Measurements from ENCODE around the gene MCM10.
"Not testable (repeated sequence)": the region's sequence is repeated elsewhere in the genome, so short reads cannot be mapped to it uniquely, and the experiment has no call there.

MCM10 gene

DNA sequence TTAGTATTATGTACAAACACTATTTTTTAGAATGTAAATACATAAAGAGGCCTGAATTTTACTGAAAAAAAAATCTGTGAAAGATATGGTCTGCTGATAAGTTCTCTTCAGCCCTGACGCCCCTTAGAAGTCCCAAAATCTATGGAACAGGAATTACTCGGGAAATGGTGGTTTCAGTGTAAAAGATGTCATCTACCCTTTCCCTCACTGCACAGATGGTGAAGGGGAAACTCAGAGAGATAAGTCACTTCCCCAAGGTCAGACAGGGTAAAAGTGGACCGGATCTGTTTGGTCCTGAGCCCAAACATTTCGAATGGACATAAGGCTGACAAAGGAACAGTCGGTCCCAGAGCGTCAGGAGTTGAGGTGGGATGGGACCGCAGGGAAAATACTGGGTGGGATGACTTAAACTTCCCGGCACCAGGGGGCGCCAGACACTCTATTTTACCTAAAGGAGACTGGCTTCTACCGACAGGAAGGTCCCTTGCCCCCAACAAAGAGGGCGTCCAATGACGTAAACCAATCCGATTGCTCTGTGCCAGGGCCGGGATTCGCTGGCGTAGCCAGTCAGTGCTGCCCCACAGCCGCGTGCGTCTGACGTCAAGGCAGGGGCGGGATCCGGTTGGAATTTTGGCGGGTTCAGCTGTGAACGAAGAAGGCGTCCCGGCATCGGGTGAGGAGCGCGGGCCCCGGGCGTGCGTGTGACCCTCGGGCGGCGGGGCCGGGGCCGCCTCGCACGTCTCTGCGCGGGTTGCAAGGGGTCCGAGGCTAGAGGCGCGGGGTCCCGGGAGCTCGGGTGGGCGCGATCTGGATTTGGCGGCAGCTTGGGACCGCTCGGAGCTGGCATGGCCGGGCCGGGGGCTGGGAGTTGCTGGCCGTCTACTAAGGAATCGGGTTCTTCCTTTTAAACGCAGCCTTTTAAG, at the start of gene MCM10:
MCM10 (plus strand) TSS at position 625 of the 923 bp plus-strand sequence. CDS start 2,645 bp downstream, outside the sequence.
- DNase-seq (ENCODE audit: low spot score), result peak; percentile 99

DNA sequence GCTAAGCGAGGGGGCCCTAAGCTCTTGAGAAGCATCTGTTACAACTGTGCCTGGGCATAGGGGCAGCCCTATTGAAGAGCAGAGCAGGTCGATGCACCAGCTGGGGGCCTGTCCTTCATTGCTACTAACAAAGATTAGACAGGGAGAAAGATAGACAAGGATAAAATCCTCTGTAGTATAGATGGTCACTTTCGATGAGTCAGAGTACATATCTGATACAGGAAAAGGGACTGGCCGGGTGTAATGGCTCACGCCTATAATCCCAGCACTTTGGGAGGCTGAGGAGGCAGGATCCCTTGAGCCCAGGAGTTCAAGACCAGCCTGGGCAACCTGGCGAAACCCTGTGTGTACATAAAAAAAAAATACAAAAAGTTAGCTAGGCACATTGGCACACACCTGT, 47.8 kb upstream of the MCM10 start:
- no peak for DNase-seq (ENCODE audit: low spot score)

DNA sequence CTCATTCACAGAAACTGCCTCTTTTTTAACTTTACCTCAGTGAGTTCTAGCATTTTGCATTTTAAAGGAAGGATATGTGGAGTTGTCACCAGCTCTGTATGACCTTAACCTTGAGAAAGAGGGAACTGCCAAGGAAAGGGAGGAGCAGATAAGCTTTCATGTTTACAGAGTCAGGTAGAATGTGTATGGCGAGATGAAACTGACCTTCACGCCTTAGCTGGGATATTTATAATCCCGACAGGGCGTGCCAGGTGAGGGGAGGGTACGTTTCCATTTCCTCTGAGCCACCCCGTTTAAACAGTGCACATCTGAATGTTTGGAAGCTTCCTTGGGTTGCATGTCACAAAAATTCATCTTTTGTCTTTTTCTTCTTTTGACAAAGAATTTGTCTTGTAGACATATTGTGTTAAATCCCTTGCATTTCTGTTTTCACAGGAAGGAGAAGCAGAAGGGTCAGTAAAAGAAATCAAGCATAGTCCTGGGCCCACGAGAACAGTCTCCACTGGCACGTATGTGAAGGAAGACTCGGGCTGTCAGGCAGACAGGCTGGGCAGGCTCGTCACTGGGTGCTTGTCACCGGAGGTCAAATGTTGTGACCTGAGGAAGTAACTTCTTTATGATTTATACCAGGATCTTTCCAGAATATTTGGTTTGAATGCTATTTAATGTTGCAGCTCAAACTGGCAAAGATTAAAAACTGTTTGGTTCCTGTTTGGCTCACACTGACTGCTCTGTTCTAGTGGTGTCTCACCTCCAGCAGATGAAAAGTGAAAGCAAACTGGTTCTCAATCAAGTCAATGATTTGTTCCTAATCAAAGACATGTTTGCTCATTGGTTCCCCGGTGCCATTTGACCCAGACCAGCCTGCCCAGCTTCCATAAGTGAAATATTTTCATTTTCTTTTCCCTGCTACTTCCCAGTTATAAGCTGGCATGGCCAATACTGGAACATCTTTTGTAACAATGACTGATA, 45.2 kb upstream of the MCM10 start:
- DNase-seq (ENCODE audit: low spot score), result no peak

DNA sequence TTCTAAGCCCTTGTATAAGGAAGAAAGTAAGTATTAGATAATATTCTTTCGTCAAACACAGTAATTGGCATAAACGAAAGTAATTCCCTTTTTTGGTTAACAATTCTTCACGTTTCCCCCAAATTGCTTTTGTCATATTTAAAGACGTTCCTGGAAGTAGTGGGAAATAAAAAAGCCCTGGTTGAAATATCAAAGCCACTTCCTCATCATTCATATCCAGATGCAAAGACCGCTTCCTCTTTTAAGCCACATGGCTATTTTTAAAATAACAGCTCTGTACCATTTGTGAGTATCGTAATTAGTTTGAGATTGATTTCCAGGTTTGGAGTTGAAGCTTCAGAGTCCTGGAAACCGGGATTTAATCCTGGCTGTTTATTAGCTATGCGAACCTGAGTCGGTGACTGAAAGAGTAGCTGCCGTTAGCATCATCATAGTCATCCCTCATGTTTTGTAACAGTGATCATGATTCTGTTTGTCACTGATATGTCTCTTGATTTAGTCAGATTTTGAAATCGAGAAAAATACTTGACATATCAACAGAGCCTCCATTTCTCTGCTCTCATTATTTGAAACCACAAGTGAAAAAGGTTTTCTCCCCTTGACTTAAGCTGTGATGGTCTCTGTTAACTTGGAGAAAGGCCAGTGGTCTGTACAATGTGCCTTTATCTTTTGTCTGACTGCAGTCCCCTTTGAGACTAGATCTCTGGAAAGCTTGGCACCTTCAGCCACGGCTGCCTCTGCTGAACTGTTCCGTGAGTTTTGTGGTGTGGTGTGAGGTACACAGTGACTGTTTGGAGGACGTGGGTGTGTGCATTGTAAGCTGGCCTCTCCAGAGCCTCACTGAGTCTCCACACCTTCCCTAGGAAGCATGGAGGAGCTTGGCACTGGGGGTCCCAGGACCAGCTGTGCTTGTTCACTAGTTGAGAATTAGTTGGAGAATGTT, 43.2 kb upstream of the MCM10 start:
- no peak for DNase-seq (ENCODE audit: low spot score)

DNA sequence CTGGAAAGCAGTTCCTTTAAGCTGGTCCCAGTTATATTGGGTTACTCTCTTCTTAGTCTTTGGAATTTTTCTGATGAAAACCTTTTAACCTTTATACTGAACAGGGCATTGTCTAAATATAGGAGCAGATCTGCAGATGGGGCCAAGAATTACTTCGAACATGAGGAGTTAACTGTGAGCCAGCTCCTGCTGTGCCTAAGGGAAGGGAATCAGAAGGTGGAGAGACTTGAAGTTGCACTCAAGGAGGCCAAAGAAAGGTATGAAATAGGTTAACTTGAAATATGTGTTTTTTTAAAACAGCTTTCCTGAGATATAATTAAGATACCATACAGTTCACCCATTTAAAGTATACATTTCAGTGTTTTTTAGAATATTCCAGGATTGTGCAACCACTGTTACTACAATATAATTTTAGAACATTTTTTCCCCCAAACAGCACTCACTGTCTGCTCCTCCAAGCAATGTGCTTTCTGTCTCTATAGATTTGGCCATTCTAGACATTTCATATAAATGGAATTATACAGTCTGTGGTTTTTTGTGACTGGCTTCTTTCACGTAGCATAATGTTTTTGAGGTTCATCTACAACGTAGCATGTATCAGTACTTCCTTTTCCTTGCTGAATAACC, 42.5 kb upstream of the MCM10 start:
- no peak for DNase-seq (ENCODE audit: low spot score)

DNA sequence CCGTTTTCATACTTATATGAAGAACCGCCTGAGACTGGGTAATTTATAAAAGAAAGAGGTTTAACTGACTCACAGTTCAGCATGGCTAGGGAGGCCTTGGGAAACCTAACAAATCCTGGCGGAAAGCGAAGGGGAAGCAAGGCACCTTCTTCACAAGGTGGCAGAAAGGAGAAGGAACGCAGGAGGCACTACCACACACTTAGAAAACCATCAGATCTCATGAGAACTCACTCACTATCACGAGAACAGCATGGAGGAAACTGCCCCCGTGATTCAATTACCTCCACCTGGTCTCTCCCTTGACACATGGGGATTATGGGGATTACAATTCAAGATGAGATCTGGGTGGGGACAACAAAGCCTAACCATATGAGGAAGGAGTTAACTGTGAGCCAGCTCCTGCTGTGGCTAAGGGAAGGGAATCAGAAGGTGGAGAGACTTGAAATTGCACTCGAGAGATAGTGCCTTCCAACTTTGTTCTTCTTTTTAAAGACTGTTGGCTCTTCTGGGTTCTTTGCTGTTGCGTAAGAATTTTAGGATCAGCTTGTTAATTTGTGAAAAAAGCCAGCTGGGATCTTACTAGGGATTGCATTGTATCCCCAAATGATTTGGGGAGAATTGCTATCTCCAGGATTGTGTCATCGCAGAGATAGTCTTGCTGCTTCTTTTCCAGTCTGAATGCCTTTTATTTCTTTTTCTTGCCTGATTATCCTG, 40.4 kb upstream of the MCM10 start:
- DNase-seq (ENCODE audit: low spot score), result no peak

DNA sequence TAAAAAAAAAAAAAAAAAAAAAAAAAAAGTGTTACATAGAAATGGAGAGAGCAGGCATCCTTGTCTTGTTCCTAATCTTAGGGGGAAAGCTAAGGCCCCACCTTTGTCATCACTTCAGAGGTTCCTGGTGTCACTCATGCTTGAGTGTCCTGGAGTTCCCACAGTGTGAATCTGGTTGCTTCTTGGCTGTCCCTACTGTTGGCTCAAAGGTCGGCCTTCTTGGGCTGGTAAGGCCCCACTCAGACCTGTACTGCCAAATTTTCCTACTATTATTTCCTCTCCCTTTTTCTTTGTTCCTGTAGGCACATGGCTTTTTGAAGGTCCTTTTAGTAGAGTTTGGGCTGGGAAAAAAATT, 39.9 kb upstream of the MCM10 start:
- DNase-seq (ENCODE audit: low spot score), result no peak

DNA sequence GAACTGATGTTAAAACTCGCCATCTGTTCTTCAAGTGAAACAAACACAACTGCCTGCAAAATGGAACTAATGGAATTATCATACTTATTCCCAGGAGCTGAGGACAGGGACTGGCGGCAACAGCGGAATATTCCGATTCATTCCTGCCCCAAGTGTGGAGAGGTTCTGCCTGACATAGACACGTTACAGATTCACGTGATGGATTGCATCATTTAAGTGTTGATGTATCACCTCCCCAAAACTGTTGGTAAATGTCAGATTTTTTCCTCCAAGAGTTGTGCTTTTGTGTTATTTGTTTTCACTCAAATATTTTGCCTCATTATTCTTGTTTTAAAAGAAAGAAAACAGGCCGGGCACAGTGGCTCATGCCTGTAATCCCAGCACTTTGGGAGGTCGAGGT, 24.7 kb upstream of the MCM10 start:
- no peak for DNase-seq (ENCODE audit: low spot score)

DNA sequence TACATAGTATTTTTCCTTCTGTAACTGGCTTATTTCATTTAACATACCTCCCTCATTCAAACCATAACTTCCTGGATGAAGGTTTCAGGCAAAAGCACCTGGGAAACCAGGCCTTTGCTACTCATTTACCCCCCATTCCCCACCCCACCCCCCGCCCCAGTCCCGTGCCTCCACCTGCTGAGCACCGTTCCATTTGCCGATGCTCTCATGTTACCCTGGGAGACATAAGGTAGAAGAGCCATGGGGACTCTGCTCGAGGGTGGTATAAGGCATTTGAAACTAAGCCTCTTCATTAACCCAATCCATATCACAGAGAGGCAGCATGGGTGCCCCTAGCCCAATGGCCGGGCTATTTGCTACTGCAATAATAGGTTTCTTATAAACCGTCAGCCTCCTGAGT, 22.2 kb upstream of the MCM10 start:
- DNase-seq (ENCODE audit: low spot score), result no peak

DNA sequence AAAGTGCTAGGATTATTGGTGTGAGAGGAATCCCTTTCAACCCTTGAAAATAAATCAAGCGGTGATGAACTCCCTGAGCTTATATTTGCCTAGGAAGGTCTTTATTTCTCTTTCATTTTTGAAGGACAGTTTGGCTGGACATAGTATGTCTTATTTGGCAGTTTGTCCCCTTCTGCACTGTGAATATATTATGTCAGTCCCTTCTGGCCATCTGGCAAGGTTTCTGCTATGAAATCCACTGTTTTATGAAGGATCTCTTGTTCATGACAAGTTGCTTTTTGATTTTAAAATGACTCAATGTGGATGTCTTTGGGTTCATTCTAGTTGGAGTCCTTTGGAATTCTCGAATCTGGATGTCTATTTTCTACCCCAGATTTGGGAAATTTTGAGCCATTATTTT, 21.7 kb upstream of the MCM10 start:
- DNase-seq (ENCODE audit: low spot score), result no peak

DNA sequence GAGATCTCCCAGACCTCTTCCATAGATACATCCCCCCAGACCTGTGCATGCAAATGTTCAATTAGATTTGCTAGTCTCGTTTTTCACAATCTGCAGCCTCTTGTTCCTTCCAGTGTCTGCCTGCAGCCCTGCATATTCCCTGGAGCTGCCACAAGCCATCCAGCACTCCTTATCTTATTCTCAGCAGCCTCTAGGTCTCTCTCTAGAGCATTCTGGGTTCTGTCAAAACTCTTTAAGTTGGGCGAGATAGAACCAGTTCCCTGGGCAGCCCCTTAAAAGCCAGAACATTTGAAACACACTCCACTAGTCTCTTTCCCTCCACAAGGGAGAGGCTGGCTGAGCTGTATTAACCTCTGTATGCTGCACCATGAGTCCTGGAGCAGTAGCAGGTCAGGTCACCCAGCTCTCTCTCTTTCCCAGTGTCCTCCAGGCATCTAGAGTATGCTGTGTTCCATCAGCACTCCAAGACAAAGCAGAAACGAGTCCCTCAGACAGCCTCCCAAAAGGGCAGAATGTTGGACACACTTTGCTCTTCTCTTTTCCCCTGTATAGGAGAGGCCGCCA, 20.6 kb upstream of the MCM10 start:
- DNase-seq (ENCODE audit: low spot score), result no peak

DNA sequence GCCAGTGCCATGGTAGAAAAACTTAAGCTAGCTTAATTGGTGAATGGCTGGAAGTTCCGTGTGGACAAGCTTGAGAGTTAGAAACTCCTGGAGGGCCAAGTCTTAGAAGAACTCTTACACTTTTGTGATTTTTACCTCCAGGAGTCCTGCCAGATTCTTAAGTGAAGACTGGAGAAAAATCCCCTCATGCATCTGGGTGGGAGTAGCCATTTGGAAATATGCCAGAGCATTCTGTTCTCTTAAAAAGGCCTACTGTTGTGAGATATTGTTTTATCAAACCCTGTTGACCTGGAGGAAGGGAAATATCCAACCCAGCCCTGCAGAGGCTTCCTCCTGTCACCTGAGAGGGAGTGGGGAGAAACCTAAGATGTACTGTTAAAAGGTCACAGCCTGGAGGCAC, 17.6 kb upstream of the MCM10 start:
- no peak for DNase-seq (ENCODE audit: low spot score)

DNA sequence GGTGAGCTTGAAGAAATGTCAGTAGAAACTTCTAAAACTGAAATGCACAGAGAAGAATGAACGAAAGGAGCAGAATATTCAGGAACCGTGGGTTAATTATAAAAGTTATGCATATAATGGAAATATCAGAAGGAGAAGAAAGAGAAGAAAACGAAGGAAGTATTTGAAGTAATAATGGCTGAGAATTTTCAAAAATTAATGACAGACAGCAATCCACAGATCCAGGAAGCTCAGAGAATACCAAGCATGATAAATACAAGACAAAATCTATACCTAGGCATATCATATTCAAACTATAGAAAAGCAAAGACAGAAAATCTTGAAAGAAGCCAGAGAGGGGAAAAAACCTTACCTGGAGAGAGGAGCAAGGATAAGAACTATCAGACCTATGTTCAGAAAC, 16.5 kb upstream of the MCM10 start:
- DNase-seq (ENCODE audit: low spot score), result no peak

DNA sequence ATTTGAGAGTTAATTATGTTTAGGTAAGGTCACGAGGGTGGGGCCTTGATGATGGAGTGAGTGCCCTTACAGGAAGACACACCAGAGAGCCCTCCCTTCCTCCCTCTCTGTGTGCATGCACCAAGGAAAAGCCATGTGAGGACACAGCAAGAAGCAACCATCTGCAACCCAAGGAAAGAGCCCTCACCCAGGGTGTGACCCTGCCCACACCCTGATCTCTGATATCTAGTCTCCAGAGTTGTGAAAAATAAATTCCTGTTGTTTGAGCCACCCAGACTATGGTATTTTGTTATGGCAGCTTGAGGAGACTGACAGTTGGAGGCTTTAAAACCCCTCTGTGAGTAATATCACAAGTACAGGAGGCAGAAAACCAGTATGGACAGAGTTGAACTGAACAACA, 15.0 kb upstream of the MCM10 start:
- DNase-seq (ENCODE audit: low spot score), result no peak

DNA sequence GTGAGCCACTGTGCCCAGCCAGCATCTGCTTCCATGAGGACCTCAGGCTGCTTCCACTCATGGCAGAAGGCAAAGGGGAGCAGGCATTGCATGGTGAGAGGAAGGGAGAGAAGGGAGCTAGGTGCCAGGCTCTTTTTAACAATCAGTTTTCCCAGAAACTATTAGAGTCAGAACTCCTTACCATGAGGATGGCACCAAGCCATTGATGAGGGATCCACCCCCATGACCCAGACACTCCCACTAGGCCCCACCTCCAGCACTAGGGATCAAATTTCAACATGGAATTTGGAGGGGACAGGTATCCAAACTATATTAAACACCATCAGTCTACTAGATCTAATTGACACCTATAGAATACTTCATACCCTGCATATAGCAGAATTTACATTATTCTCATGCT, 14.2 kb upstream of the MCM10 start:
- no peak for DNase-seq (ENCODE audit: low spot score)

DNA sequence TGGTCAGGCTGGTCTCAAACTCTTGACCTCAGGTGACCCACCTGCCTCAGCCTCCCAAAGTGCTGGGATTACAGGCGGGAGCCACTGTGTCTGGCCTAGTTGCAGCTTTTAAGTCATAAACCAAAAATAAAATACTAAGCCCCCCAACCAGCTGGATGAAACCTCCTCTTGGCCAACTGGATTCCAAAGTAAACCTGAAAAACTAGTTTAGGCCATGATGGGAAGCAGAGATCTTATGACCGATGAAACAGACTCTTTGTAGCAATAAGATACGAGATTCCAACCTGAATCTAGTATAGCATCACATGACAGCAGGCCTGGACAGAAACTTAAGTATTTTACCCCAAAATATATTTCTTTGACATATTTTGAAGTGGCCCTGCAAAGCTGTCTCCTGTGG, 9.1 kb upstream of the MCM10 start:
- no peak for DNase-seq (ENCODE audit: low spot score)

DNA sequence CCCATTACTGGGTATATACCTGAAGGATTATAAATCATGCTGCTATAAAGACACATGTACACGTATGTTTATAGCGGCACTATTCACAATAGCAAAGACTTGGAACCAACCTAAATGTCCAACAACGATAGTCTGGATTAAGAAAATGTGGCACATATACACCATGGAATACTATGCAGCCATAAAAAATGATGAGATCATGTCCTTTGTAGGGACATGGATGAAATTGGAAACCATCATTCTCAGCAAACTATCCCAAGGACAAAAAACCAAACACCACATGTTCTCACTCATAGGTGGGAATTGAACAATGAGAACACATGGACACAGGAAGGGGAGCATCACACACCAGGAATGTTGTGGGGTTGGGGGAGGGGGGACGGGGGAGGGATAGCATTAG, 5.5 kb upstream of the MCM10 start:
- not testable (repeated sequence) for DNase-seq (ENCODE audit: low spot score)

DNA sequence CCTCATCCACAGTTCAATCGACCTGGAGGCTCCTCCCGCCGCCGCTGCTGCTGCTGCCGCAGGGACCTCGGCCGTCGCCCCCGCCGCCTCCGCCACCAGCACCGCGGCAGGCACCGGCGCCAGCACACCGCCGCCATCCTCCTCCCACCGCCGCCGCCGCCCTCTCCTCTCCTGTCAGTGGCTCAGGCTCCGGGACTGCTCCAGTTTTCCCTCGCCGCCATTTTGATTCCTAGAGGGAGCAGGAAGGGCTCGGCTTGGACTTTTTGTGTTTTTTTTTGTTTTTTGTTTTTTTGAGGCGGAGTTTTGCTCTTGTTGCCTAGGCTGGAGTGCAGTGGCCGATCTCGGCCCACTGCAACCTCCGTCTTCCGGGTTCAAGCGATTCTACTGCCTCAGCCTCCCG, 3.0 kb upstream of the MCM10 start:
- no peak for DNase-seq (ENCODE audit: low spot score)

DNA sequence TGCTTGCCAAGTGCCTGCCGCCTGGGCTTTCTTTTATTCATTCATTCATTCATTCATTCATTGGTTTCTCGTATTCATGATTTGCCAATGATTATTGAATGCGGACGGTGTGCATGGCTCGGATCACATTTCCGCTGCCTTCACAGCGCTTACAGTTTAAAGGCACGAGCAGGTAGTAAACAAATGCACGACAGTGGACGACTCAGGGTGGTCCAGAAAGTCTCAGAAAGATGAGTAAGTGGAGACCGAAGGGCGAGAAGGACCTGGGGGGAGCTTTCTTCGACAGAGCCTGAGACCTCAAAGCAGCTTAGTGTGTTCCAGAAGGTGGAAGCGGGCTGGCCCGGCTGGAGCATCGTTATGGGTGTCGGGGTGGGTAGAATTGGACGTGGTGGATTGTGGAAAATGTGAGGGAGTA, 506 bp downstream of the MCM10 start:
- DNase-seq (ENCODE audit: low spot score), result peak; percentile 18

DNA sequence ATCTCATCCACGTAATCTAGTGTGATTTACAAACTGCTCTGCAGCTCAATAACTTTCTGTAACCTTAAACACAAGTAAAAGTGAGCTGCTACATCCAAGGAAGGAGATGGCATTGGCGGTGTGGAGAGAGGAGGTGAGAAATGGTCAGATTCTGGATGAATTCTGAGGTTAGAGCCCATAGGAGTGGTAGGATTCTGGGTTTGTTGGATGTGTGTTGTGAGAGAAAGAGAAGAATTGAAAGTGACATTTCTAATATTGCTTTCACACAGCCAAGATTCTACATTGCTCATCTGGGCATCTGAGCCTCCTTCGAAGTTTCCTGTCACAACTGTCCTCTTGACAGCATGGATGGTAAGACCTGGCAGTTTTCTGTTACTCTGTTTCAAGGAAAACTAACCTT, 2.5 kb downstream of the MCM10 start:
- DNase-seq (ENCODE audit: low spot score), result no peak
